Measurements from ENCODE around the gene VPS54. TPM values are rescaled to one million over a fixed set of nuclear protein-coding genes. Genes with fewer than 3 reads are reported as not detected.
A peak's percentile ranks its signal among the peaks of the same experiment; 100 is the strongest.

The VPS54 gene
- total RNA-seq, 2 experiments from 2014 or later = 9.5 to 10.8 TPM

DNA sequence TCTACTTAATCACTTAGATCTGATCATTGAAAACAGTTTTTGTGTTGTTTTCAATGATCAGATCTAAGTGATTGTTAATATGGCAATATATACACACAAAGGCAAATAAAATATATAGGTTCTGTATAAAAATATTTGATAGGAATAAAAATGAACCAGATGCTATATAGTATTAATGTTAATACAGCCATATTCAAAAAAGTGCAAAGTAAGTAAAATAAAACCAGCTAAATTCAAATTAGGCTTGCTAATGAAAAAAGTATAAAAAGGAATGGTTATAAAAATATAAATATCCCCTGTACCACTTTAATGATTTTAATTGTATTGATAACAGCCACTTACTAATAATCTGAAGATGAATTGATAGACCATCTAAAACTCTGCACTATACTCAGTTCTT is 38.4 kb downstream of the VPS54 start:
- intact Hi-C loops (cut with DNase I, micrococcal nuclease) = no loop called here
- CTCF ChIA-PET = no interaction called here

DNA sequence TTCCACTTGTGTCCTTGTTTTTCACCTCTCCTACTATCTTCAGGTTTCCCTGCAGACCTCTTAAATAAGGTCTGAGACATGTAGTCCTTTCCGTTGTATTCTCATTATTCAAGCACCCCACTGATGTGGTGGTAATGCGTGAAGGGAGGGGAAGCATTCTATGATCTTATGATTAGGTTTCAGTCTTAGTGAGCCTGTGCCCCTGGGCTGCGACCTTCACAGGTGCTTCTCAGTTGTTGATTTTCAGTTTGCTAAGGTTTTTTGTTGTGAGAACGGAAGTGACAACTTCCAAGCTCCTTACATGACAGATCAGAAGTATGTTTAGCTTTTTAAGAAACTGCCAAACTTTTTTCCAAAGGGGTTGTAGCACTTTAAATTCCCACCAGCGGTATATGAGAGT is 41.3 kb downstream of the VPS54 start:
- H3K27me3 Mint-ChIP-seq = no peaks in the 10 kb centered on the region
- H3K36me3 Mint-ChIP-seq (ENCODE audit: low read depth) = peaks cover 43% of the 10 kb centered on the region
- H3K9me3 ChIP-seq (ENCODE audit: control insufficient read depth in 1 of 2, insufficient read depth in 1 of 2, low read length in 2 of 2) = no peaks in the 10 kb centered on the region
- H3K4me1 ChIP-seq (ENCODE audit: insufficient read depth, low read length) = peaks cover 9% of the 10 kb centered on the region
- H3K4me3 Mint-ChIP-seq = no peak overlapping the region
- TF ChIP-seq, protein P1, sequence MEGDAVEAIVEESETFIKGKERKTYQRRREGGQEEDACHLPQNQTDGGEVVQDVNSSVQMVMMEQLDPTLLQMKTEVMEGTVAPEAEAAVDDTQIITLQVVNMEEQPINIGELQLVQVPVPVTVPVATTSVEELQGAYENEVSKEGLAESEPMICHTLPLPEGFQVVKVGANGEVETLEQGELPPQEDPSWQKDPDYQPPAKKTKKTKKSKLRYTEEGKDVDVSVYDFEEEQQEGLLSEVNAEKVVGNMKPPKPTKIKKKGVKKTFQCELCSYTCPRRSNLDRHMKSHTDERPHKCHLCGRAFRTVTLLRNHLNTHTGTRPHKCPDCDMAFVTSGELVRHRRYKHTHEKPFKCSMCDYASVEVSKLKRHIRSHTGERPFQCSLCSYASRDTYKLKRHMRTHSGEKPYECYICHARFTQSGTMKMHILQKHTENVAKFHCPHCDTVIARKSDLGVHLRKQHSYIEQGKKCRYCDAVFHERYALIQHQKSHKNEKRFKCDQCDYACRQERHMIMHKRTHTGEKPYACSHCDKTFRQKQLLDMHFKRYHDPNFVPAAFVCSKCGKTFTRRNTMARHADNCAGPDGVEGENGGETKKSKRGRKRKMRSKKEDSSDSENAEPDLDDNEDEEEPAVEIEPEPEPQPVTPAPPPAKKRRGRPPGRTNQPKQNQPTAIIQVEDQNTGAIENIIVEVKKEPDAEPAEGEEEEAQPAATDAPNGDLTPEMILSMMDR (IDR thresholded peaks at IDR 0.05) = no peak
- no peak overlapping the region for H3K27ac ChIP-seq (ENCODE audit: low read depth in 1 of 2, low read length in 2 of 2)
- no peak overlapping the region for H3K4me3 ChIP-seq (ENCODE audit: low read length)
- peaks cover 21% of the 10 kb centered on the region for H3K36me3 ChIP-seq (ENCODE audit: insufficient read depth, low read length)
- DNase-seq = peak in 5 of 14 experiments; percentile 5 to 46 (median 29)
- H3K9me3 Mint-ChIP-seq = no peaks in the 10 kb centered on the region
- ChIA-PET CTCF (no interaction called here), POLR2A (interaction anchor here (0.6 to 1.4 kb wide), 2 partner anchors 33 to 58 kb away, joined by 3 read pairs; no protein-coding TSS in a partner anchor)
- intact Hi-C loops (cut with DNase I, micrococcal nuclease) = no loop called here
- H3K27ac Mint-ChIP-seq = peak overlapping the region; percentile 46
- H3K4me1 Mint-ChIP-seq (ENCODE audit: low read depth) = peaks cover 14% of the 10 kb centered on the region
- peak; percentile 70 for ATAC-seq (ENCODE audit: poor library complexity)
- H3K27me3 ChIP-seq (ENCODE audit: control insufficient read depth in 1 of 2, insufficient read depth in 2 of 2, low read length in 2 of 2) = no peaks in the 10 kb centered on the region

More for the DNA sequence above, 38.4 kb downstream of the VPS54 start:
- Mint-ChIP-seq H3K4me3 (no peak overlapping the region), H3K36me3 (ENCODE audit: low read depth) (peaks cover 40% of the 10 kb centered on the region), H3K27ac (no peak overlapping the region), H3K9me3 (no peaks in the 10 kb centered on the region), H3K4me1 (ENCODE audit: low read depth) (peaks cover 27% of the 10 kb centered on the region), H3K27me3 (no peaks in the 10 kb centered on the region)
- Histone ChIP-seq H3K4me1 (ENCODE audit: insufficient read depth, low read length) (peaks cover 14% of the 10 kb centered on the region), H3K9me3 (ENCODE audit: control insufficient read depth in 1 of 2, insufficient read depth in 1 of 2, low read length in 2 of 2) (no peaks in the 10 kb centered on the region), H3K27me3 (ENCODE audit: control insufficient read depth in 1 of 2, insufficient read depth in 2 of 2, low read length in 2 of 2) (no peaks in the 10 kb centered on the region), H3K4me3 (ENCODE audit: low read length) (no peak overlapping the region), H3K27ac (ENCODE audit: low read depth in 1 of 2, low read length in 2 of 2) (no peak overlapping the region), H3K36me3 (ENCODE audit: insufficient read depth, low read length) (peaks cover 15% of the 10 kb centered on the region)
- POLR2A ChIA-PET = no interaction called here
- DNase-seq (no peak), ATAC-seq (ENCODE audit: poor library complexity) (no peak)
- TF ChIP-seq, protein P1 (IDR thresholded peaks at IDR 0.05) = no peak

DNA sequence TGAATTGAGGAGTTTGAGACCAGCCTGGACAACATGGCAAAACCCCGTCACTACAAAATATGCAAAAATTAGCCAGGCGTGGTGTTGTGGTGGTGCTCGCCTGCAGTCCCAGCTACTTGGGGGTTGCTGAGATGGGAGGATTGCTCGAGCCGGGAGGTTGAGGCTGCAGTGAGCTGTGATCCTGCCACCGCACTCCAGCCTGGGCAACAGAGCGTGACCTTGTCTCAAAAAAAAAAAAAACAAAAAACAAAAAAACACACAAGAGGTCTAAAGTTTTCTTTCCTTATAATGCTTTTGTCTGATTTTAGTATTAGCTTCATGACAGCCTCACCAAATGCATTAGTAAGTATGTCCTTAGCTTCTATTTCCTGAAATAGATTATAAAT is 43.1 kb downstream of the VPS54 start:
- H3K36me3 Mint-ChIP-seq (ENCODE audit: low read depth) = peaks cover 29% of the 10 kb centered on the region
- no peak for DNase-seq
- no peak overlapping the region for H3K27ac Mint-ChIP-seq
- no peaks in the 10 kb centered on the region for H3K27me3 Mint-ChIP-seq
- H3K9me3 Mint-ChIP-seq = no peaks in the 10 kb centered on the region
- ATAC-seq (ENCODE audit: poor library complexity) = no peak
- H3K4me3 Mint-ChIP-seq = no peak overlapping the region
- H3K9me3 ChIP-seq (ENCODE audit: control insufficient read depth in 1 of 2, insufficient read depth in 1 of 2, low read length in 2 of 2) = no peaks in the 10 kb centered on the region
- H3K36me3 ChIP-seq (ENCODE audit: insufficient read depth, low read length) = peaks cover 27% of the 10 kb centered on the region
- POLR2A ChIA-PET = no interaction called here
- peaks cover 14% of the 10 kb centered on the region for H3K4me1 Mint-ChIP-seq (ENCODE audit: low read depth)
- no peak overlapping the region for H3K27ac ChIP-seq (ENCODE audit: low read depth in 1 of 2, low read length in 2 of 2)
- intact Hi-C loops (cut with DNase I, micrococcal nuclease) = no loop called here
- H3K4me3 ChIP-seq (ENCODE audit: low read length) = no peak overlapping the region
- CTCF ChIA-PET = interaction anchor here (0.7 kb wide), 1 partner anchor 11 kb away, joined by 3 read pairs; no protein-coding TSS in a partner anchor
- TF ChIP-seq, protein P1 (IDR thresholded peaks at IDR 0.05) = no peak
- no peaks in the 10 kb centered on the region for H3K27me3 ChIP-seq (ENCODE audit: control insufficient read depth in 1 of 2, insufficient read depth in 2 of 2, low read length in 2 of 2)
- H3K4me1 ChIP-seq (ENCODE audit: insufficient read depth, low read length) = peaks cover 9% of the 10 kb centered on the region

Data from CD4-positive, alpha-beta T cell (primary cell).